ENCODE measurements around the gene ITPR2.

Gene ITPR2

DNA sequence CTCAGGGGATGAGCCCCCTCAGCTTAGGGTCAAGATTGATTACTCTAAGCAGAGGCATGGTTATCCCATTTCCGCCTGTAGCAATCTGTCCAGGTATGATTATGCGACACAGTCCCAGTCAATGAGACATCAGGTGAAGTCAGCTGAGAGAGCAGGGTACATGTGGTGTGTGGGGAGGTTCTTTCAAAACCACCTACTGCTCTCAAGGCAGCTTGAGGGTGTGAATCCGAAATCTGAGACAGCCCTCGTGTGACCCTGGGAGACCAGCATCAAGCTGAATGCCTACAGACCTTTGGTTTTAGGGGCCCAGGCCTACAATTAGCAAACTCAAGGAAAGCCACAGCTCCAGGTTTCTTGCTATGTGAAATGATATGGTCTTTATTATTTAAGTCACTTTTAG is 275.7 kb downstream of the ITPR2 start:
- Histone ChIP-seq H3K9me3 (ENCODE audit: severe bottlenecking) (no peaks in the 10 kb centered on the region), H3K4me3 (ENCODE audit: severe bottlenecking) (no peak overlapping the region), H3K4me1 (ENCODE audit: insufficient read depth, poor library complexity, severe bottlenecking) (no peaks in the 10 kb centered on the region), H3K27me3 (ENCODE audit: insufficient read depth, poor library complexity, severe bottlenecking) (no peaks in the 10 kb centered on the region), H3K36me3 (ENCODE audit: low read depth) (no peaks in the 10 kb centered on the region), H3K27ac (ENCODE audit: poor library complexity, severe bottlenecking) (no peak overlapping the region)
- TF ChIP-seq, protein P1, sequence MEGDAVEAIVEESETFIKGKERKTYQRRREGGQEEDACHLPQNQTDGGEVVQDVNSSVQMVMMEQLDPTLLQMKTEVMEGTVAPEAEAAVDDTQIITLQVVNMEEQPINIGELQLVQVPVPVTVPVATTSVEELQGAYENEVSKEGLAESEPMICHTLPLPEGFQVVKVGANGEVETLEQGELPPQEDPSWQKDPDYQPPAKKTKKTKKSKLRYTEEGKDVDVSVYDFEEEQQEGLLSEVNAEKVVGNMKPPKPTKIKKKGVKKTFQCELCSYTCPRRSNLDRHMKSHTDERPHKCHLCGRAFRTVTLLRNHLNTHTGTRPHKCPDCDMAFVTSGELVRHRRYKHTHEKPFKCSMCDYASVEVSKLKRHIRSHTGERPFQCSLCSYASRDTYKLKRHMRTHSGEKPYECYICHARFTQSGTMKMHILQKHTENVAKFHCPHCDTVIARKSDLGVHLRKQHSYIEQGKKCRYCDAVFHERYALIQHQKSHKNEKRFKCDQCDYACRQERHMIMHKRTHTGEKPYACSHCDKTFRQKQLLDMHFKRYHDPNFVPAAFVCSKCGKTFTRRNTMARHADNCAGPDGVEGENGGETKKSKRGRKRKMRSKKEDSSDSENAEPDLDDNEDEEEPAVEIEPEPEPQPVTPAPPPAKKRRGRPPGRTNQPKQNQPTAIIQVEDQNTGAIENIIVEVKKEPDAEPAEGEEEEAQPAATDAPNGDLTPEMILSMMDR (IDR thresholded peaks at IDR 0.05; ENCODE audit: poor library complexity, severe bottlenecking) = no peak
- DNase-seq (ENCODE audit: low spot score) (no peak), ATAC-seq (ENCODE audit: low read depth) (no peak)

DNA sequence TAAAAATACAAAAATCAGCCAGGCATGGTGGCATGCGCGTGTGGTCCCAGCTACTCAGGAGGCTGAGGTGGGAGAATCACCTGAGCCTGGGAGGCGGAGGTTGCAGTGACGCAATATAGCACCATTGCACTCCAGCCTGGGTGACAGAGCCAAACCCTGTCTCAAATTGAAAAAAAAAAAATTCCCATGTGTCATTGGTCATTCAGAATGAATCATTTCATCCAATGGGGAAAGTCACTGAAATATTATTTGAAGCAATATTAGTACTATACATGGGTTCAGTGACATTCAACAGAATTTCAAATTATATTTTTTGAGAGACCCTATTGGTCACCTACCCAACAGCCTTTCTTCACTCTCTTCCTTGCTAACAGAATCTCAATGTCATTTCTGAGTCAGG is 276.1 kb downstream of the ITPR2 start:
- no peaks in the 10 kb centered on the region for H3K27me3 ChIP-seq (ENCODE audit: insufficient read depth, poor library complexity, severe bottlenecking)
- H3K9me3 ChIP-seq (ENCODE audit: severe bottlenecking) = no peaks in the 10 kb centered on the region
- H3K27ac ChIP-seq (ENCODE audit: poor library complexity, severe bottlenecking) = no peak overlapping the region
- DNase-seq (ENCODE audit: low spot score) (no peak), ATAC-seq (ENCODE audit: low read depth) (no peak)
- no peaks in the 10 kb centered on the region for H3K36me3 ChIP-seq (ENCODE audit: low read depth)
- TF ChIP-seq, protein P1 (IDR thresholded peaks at IDR 0.05; ENCODE audit: poor library complexity, severe bottlenecking) = no peak
- H3K4me1 ChIP-seq (ENCODE audit: insufficient read depth, poor library complexity, severe bottlenecking) = no peaks in the 10 kb centered on the region
- H3K4me3 ChIP-seq (ENCODE audit: severe bottlenecking) = no peak overlapping the region

DNA sequence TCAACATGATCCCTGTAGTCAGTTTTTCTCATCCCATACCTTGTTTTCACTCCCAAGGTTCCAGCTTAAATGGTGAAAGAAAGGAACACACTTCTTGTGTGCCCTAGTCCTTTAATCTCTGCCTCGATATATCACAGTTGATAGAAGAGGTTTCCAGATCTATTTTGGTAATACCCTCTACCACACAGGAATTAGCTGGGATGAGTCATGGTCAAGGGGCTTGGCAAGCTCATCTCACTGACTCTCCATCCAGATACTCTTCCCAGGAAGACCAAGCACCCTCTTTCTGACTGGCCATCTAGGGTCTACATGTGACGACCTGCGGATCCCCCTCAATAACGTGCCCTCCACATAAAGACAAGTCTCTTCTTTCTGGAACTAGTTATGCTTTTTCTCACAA is 277.9 kb downstream of the ITPR2 start:
- Histone ChIP-seq H3K27ac (ENCODE audit: poor library complexity, severe bottlenecking) (no peak overlapping the region), H3K27me3 (ENCODE audit: insufficient read depth, poor library complexity, severe bottlenecking) (no peaks in the 10 kb centered on the region), H3K36me3 (ENCODE audit: low read depth) (no peaks in the 10 kb centered on the region), H3K4me1 (ENCODE audit: insufficient read depth, poor library complexity, severe bottlenecking) (no peaks in the 10 kb centered on the region), H3K4me3 (ENCODE audit: severe bottlenecking) (no peak overlapping the region), H3K9me3 (ENCODE audit: severe bottlenecking) (no peaks in the 10 kb centered on the region)
- no peak for DNase-seq (ENCODE audit: low spot score)
- ATAC-seq (ENCODE audit: low read depth) = no peak
- TF ChIP-seq, protein P1 (IDR thresholded peaks at IDR 0.05; ENCODE audit: poor library complexity, severe bottlenecking) = no peak

DNA sequence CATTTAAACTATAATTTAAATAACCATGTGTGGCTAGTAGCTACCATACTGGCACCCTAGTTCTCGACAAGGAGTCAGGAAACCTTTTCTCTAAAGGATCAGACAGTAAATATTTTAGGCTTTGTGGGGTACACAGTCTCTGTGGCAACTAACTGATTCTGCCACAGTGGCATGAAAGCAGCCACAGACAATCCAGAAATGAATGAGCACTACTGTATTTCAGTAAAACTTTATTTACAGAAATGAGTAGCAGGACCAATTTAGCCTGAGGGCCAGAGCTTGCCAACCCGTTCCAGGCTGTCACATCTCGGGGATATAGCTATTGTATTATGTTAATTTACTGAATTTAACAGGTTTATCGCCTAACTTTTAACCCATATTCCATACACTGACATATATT is 278.7 kb downstream of the ITPR2 start:
- Histone ChIP-seq H3K36me3 (ENCODE audit: low read depth) (no peaks in the 10 kb centered on the region), H3K4me3 (ENCODE audit: severe bottlenecking) (no peak overlapping the region), H3K4me1 (ENCODE audit: insufficient read depth, poor library complexity, severe bottlenecking) (no peaks in the 10 kb centered on the region), H3K27ac (ENCODE audit: poor library complexity, severe bottlenecking) (no peak overlapping the region), H3K9me3 (ENCODE audit: severe bottlenecking) (no peaks in the 10 kb centered on the region), H3K27me3 (ENCODE audit: insufficient read depth, poor library complexity, severe bottlenecking) (no peaks in the 10 kb centered on the region)
- DNase-seq (ENCODE audit: low spot score) (no peak), ATAC-seq (ENCODE audit: low read depth) (no peak)
- TF ChIP-seq, protein P1 (IDR thresholded peaks at IDR 0.05; ENCODE audit: poor library complexity, severe bottlenecking) = no peak

DNA sequence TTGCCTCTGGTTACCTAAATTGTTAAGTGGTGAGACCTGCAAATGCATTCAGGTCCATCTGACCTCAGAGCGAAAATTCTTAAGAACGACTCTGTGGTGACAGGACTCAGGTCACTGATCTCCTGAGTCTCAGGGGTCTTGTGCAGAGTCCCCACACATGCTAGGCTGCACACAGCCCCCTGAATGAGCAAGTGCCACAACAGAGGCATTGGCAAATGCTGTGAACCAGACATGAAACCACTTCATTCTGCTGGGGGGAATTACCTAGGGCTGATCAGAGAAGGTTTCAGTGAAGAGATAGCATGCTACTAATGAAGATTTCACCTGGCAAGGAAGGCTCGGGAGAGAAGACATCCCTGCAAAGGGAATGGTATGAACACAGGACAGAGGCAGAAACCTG is 281.6 kb downstream of the ITPR2 start:
- no peaks in the 10 kb centered on the region for H3K36me3 ChIP-seq (ENCODE audit: low read depth)
- no peaks in the 10 kb centered on the region for H3K9me3 ChIP-seq (ENCODE audit: severe bottlenecking)
- no peak overlapping the region for H3K27ac ChIP-seq (ENCODE audit: poor library complexity, severe bottlenecking)
- no peak for DNase-seq (ENCODE audit: low spot score)
- H3K27me3 ChIP-seq (ENCODE audit: insufficient read depth, poor library complexity, severe bottlenecking) = no peaks in the 10 kb centered on the region
- TF ChIP-seq, protein P1 (IDR thresholded peaks at IDR 0.05; ENCODE audit: poor library complexity, severe bottlenecking) = no peak
- no peak for ATAC-seq (ENCODE audit: low read depth)
- no peak overlapping the region for H3K4me3 ChIP-seq (ENCODE audit: severe bottlenecking)
- H3K4me1 ChIP-seq (ENCODE audit: insufficient read depth, poor library complexity, severe bottlenecking) = no peaks in the 10 kb centered on the region
